GM19468 (cell line): Measurements from ENCODE around the gene SLC25A47.
"Not testable (repeated sequence)": the region's sequence is repeated elsewhere in the genome, so short reads cannot be mapped to it uniquely, and the experiment has no call there.

Experiments
- ATAC-seq: cut with Tn5 transposase; IDR thresholded peaks from one replicate; pipeline ENCODE4 v1.9.1; 2021; ENCODE audit warnings: mild to moderate bottlenecking, moderate library complexity, moderate number of reproducible peaks; ENCODE audit not compliant: unreplicated experiment; ENCODE audit errors: extremely low read depth

The SLC25A47 gene

DNA sequence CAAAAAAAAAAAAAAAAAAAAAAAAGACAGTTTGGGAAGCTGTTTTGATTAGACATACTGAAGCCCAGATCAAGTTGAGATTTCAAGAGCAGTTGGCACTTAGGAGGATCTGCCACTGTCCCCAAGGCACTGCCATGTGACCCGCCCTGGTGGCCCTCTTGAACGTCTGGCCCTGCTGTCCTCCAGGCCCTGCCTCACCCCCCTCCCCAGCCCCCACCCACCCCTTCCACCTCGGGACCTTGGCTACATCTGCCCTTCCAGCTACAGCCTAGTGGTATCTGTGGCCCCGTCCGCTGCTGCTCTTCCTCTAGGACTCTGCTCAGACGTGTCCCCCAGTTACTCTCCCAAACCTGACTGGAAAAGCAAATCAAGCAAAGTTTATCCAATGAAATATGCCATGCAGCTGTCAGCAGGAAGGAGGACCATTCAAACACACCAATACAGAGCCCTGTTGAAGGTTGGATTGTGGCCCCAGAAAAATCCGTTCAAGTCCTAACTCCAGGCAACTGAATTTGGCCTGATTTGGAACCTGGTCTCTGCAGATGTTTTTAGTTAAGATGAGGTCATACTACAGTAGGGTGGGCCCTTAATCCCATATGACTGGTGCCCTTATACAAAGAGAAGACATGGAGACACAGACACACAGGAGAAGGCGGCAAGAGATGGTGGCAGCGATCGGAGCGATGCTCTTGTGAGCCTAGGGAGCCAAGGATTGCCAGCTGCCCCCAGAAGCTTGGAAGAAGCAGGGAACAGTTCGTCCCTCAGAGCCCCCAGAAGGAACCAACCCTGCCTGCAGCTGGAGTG, 34.6 kb upstream of the SLC25A47 start:
- ATAC-seq: no peak

DNA sequence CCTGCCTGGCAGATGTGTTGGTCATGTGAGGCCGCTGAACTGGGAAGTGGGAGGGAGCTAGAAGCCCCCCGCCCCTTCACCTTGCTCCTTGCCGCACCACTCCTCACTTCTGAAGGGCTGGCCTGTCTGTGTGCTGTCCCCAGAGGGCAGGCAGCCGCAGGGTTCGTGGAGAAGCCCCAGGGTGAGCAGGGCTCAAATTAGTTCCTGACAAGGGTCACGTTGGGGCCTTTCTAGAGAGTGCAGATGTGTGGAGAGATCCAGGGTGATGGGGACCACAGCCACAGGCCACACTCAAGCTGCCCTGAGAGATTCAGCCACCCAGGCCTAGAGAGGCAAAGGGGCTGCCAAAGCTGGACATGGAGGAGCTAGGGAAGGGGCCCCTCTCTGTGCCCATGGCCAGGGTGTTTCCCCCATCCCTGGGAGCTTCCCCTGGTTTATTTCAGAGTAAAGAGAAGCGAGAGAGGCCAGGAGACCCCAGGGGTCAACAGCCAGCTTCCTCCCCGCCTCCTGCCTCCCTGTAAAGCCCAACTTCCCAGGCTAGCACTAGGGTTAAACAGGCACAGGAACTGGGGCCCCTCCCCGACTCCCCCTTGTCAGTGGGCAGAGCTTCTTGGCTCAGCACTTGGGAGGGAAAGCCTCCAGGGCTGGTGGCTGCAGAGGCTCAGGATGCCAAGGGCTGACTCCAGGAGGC, 33.1 kb upstream of the SLC25A47 start:
- no peak for ATAC-seq

DNA sequence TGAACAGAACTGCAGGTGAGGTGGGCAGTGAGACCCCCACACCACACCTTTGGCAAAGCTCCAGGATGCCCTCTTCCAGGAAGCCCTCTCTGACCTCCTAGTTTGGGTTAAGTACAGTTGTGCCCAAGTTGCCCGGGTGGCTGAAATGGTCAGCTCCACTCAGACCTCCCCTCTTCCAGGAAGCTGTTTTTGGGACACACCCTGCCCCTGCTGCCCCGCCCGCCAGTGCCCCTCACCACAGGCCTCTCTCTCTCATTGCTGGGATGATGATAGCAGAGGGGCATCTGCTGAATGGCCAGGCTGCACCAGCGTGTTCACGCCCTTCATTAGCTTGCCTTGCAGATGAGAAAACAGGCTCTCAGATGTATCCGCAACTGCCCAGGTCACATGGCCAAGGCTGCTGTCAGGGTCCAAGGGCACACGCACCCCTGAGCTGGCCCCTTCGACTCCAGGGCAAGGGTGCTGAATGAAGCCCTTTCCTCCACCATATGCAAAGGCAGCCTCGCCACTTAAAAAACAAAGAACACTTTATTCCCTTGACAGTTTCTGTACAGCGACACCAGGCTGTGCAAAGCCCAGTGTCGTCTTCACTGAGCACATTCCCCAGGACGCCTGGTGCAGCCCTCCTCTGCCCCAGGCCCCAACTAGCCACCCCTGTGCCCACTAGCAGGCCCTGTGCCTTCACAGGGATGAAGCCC, 32.4 kb upstream of the SLC25A47 start:
- no peak for ATAC-seq

DNA sequence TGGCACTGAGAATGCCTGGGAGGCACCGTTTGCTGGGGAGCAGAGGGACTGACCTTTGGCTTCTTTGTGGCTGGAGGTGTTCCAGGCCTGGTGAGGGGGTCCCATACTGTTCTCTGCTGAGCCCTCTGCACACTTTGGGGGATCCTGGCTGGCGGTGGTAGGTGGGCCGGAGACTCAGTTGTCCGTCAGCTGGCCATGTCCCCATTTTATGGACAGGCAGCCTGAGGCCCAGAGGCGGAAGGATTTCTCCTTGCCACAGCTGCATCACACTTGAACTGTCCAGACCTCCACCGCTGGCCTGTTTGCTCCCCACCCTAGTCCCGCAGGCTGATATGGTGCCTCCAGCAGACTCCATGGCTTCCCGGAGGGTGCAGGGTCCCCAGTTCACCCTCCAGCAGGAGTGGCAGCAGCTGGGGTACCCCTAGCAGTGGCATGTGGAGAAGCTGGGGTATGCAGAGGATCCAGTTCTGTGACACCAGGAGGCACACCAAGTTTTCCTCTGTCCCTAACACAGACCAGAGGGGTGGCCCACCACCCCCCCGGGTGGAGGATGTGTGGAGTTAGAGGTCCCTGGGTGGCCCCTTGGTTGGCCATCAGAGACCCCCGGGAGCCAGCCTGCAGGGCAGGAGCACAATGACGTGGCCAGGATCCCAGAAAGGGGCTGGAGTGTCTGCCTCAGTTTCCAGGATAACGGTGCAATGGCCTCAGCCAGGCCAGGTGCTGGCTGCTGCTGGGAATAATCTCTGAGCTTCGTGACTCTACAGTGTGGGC, 31.6 kb upstream of the SLC25A47 start:
- no peak for ATAC-seq

DNA sequence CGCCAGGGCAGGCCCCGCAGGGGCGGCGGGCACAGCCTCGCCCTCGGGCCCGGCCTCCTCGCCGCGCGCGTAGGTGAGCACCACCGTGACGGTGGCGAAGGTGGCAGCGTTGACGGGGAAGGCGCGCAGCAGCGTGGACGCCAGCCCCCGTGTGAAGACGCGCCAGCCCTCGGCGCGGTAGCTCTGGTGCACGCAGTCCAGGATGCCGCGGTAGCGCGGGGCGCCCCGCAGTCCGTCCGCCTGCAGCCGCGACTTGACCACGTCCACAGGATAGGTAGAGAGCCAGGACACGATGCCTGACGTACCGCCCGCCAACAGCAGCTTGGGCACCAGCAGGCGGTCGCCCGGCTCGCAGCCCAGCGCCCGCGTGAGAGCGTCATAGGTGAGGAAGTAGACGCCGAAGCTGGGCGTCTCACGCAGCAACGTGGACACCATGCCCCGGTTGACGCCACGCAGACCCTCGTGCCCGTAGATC, 30.8 kb upstream of the SLC25A47 start:
- no peak for ATAC-seq

DNA sequence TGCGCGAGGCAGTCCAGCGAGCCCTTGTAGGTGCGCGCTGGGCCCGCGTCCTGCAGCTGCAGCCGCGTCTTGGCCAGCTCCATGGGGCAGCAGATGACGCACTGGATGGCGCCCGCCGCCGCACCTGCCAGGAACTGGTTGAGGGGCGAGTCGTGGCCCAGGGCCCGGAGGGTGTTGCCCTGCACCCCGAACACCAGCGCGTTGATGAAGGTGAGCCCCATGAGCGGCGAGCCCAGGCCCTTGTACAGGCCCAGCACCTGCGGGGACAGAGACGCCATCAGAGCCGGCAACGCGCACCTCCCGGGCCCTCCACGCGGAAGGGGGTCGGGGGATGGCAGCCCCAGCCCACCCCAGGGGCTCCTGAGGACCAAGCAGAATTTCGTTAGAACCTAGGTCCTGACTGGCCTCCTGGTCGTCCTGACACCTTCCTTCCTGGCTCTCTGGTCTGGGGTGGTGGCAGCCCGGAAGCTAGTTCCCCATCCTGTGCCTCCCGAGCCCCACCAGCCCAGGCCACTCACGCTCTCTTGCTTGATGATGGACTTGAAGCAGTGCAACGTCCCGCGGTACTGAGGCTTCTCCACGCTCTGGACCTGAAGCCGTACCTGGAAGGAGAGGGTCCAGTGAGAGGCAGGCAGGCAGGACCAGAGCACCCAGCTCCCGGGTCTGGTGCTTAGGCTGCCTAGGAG, 30.2 kb upstream of the SLC25A47 start:
- no peak for ATAC-seq

DNA sequence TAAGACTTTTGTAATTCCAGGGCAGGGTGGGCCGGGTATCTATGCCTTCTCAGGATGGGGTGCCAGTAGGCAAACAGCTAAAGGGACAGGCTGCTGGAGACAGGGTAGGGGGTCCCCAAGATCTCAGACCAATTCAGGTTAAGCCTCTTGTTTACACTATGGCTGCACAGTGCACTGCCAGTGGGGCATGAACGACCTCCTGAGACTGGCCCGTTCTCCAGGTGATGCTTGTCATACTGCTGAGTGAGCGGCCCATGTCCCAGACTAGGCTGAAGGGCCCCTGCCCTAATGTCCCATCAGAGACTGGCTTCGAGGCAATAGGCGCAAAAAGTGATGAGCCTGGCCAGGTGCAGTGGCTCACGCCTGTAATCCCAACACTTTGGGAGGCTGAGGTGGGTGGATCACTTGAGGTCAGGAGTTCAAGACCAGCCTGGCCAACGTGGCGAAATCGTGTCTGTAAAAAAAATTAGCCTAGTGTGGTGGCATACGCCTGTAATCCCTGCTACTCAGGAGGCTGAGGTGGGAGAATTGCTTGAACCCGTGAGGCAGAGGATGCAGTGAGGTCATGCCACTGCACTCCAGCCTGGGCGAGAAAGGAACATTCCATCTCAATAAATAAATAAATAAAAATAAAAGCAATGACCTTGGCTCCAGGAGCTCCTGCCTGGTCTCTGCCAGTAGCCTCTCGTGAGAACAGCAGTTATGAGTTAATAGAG, 29.5 kb upstream of the SLC25A47 start:
- ATAC-seq: no peak

DNA sequence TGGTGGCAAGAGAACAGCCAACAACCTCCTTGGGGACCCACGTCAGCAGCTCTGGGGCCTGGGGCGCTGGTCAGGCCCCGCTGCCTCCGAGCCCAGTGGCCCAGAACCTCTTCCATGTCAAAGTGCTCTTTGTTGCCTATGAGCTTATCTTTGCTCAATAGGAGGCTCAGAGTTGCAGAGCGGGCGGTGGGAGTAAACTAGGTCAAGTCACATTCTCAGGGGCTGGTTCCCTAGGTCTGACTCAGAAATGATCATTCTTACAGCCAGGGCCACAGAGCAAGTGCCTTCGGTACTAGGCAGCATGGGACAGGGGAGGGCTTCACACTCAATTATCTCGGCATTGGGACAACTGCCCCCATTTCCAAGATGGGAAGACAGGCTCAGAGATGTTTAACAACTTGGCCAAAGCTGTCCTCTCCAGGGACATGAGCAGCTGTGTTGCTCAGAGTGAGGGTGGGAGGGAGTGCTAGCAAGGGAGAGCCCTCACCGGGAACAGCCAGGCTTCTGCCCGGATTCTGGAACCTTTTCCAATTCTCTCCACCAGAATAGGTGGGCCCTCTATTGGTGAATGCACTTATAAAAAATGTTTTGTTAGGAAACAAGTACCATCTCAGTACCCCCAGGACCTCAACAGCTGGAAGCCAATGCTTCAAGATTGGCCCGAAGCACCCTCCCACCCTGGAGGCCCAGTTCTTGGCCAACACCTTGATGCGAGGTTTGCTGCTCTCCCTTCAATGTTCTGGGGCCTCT, 28.8 kb upstream of the SLC25A47 start:
- ATAC-seq: no peak

DNA sequence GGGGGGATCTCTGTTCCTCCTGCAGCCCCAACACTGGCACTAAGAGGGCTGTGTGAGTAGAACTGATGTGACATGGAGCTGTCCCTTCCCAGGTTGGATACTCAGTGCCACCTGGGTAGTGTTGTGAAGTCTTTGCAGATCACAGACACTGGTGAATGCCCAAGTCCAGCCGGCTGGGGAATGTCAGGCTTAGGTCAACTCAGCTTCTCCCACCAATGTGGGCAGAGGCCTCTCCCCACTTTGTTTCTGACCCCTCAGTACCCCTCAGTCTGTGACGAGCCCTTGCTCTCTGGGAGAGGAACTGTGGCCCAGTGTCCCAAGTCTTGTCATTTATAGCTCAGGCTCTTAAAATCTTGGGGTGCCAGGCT, 28.2 kb upstream of the SLC25A47 start:
- no peak for ATAC-seq

DNA sequence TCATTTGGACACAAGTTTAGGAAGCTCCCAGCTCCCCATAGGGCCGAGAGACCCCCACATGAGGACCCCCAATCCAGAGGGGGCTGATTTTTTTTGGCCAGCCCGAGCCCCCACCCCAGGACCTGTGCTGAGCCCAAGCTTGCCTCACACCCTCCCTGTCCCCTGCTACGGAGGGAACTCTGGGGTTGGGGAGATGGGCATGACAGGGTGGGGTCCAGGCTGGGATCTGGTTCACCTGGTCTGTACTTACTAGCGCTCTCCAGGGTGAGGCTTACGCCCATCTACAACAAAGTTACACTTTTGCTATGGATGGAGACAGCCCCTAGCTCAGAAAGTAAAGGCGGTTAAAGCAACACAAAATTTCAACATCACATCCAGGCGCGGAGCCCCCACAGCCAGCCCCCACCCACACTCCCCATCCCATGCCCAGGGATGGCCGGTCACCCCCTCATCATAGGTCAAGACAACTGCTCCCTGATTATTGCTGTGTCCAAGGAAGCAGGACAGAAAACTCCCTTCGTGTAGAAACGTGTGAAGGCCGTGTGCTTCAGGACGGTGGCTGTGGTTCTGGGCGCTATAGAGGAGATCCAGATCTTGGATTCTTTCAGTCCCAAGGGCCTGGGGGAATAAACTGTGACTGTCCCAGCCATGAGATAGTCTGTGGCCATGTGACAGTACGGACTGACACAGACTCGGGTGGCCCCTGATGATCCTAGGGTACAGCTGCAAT, 27.6 kb upstream of the SLC25A47 start:
- ATAC-seq: no peak

DNA sequence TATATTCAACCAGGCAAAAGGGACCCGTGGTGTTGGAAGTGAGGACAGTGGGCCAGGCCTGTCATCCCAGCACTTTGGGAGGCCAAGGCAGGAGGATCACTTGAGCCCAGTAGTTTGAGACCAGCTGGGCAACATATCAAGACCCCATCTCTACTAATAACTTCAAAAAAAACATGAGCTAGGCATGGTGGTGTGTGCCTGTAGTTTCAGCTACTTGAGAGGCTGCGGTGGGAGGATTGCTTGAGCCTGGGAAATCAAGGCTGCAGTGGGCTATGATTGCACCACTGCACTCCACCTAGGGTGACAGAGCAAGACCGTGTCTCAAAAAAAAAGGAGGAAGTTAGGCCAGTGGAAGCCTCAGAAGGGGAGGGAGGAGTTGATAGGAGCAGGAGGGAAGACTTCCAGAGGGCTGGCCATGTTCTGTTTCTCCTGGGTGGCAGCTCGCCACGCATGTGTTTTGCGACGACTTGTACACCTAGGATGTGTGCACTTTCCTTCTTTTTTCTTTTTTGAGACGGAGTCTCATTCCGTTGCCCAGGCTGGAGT, 27.0 kb upstream of the SLC25A47 start:
- ATAC-seq: no peak

DNA sequence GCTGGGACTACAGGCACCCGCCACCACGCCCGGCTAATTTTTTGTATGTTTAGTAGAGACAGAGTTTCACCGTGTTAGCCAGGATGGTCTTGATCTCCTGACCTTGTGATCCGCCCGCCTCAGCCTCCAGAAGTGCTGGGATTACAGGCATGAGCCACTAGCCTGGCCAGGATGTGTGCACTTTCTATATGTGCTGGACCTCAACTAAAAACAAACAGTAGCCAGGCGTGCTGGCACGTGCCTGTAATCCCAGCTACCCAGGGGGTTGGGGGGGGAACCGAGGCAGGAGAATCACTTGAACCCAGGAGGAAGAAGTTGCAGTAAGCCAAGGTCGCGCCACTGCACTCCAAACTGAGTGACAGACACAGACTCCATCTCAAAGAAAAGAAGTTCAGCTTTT, 26.4 kb upstream of the SLC25A47 start:
- not testable (repeated sequence) for ATAC-seq

DNA sequence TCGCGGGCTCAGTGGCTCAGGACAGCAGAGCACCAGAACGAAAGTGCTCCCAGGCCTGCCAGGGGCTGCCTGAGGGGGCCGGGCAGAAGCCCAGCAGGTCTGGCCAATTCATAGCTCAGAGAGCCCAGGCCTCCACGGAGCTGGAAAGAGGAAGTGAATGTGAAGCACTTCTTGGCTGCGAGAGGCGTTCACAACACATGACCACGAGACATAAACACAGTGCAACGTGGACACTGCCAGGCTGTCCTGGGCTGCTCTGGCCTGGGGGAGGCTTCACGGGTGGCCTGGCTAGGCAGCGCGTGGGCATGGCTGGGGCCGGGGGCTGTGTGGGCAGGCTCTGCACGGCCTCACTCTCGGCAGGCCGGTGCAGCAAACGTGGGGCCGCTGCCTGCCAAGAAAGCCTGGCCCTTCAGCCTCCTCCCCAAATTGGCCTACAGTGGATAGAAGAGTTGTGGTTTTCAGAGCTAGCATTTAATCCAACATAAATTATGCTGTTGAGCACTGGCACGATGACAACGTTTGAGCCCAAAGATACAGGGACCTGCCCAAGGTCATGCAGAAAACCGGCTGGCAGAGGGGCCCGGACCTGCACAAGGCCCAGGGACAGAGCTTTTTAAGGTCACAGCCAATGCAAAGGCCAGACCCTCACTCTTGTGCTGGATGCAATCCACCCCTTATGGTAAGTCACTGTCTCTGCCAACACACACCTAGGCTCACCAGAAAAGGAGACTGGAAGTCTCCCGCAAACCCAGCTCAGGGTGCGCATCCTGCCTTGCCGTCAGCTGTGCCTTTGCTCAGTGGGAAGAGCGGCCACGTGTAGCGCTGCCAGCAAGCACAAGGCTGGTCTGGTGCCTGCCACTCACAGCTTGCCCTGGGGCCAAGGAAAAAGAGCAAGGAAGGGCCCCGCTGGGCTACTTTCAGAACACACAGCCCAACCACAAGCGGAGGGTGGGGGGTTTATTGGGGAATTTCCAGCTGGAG, 25.5 kb upstream of the SLC25A47 start:
- peak; percentile 31 for ATAC-seq

DNA sequence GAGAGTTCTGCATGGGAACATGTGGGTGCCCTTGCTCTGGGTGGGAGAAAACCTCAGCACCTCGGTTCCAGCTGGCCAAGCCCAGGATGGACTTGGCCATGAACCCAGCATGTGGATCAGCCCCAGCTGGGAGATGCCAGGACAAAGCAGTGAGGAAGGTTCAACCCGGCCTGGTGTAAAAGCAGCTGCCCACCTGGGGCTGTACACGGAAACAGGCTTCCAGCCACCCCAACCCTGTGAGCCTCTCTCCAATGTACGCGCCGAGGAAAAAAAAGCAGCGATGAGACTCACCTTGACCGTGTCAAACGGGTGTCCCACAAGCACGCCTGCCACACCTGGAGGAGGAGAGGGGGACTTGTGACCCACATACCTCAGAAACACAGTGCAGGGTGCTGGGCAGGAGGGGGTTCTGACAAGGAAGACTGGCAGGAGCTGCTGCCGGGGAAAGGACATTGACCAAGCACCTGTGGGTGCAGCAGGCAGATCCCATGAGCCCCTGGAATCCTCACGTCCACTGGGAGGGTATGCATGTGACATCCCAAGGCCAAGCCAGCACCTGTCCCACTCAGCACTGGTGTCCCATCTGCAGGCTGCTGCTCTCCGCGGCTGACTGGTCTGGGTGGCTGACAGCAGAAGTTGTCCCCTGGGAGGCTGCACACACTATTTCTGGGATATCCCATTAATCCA, 24.4 kb upstream of the SLC25A47 start:
- ATAC-seq: no peak

DNA sequence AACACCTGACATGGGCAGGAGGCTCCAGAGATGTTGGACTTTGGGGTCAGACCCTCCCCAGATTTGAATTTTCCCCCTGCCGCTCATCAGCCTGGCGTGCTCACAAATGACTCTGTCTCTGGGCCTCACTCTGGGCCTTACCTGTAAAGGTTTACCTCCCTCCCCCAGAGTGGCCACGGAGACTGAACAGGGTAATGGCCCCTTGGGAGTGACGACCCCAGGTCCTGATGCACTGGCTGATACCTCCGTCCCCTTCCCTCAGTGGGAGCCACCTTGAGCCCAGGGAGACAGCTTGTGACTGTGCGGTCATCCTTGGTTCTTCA, 23.9 kb upstream of the SLC25A47 start:
- no peak for ATAC-seq

DNA sequence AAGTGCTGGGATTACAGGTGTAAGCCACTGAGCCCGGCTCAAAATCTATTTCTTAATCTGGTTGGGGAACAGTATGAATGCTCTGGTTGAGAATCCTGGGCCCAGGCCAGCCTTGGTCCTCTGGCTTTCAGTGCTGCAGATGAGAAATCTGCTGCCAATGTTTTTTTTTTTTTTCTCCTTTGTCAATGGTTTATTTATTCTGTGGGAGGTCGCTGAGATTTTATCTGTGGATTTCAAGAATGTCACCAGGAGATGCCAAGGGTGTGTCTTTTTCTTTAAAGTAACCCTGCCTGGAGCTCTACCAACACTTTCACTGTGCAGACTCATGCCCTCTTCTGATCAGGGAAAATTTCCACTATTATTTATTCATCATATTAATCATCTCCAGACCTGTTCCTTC, 20.5 kb upstream of the SLC25A47 start:
- no peak for ATAC-seq
